ENCODE results near the gene FCER2.

The FCER2 gene

GRCh38 chr19:7706955-7707456, 5.1 kb upstream of the FCER2 start:
- Histone ChIP-seq H3K9ac (ENCODE audit: low read depth, low read length) (no peak overlapping the region), H3K9me3 (replicated peaks; ENCODE audit: low read length) (no peaks in the 10 kb centered on the region), H3K4me2 (ENCODE audit: low read length) (no peak overlapping the region), H3K36me3 (ENCODE audit: insufficient read depth, low read length) (no peaks in the 10 kb centered on the region), H3K4me1 (ENCODE audit: control insufficient read depth, insufficient read depth, low read length) (no peaks in the 10 kb centered on the region), H3K27me3 (ENCODE audit: control insufficient read depth, insufficient read depth, low read length) (no peaks in the 10 kb centered on the region), H3K4me3 (ENCODE audit: low read length) (no peak overlapping the region)

- H3K4me3 ChIP-seq (ENCODE audit: low read length), result no peak overlapping the region
- H3K4me2 ChIP-seq (ENCODE audit: low read length), result no peak overlapping the region
- no peak overlapping the region for H3K9ac ChIP-seq (ENCODE audit: low read depth, low read length)
- H3K4me1 ChIP-seq (ENCODE audit: control insufficient read depth, insufficient read depth, low read length), result no peaks in the 10 kb centered on the region
- no peaks in the 10 kb centered on the region for H3K9me3 ChIP-seq (replicated peaks; ENCODE audit: low read length)
- H3K27me3 ChIP-seq (ENCODE audit: control insufficient read depth, insufficient read depth, low read length), result no peaks in the 10 kb centered on the region
- no peaks in the 10 kb centered on the region for H3K36me3 ChIP-seq (ENCODE audit: insufficient read depth, low read length)
Measured at GRCh38 chr19:7706188-7706954, 4.4 kb upstream of the FCER2 start.

GRCh38 chr19:7705387-7706187, 3.7 kb upstream of the FCER2 start:
- H3K4me3 ChIP-seq (ENCODE audit: low read length), result no peak overlapping the region
- no peak overlapping the region for H3K4me2 ChIP-seq (ENCODE audit: low read length)
- no peaks in the 10 kb centered on the region for H3K4me1 ChIP-seq (ENCODE audit: control insufficient read depth, insufficient read depth, low read length)
- no peaks in the 10 kb centered on the region for H3K9me3 ChIP-seq (replicated peaks; ENCODE audit: low read length)
- H3K27me3 ChIP-seq (ENCODE audit: control insufficient read depth, insufficient read depth, low read length), result no peaks in the 10 kb centered on the region
- no peak overlapping the region for H3K9ac ChIP-seq (ENCODE audit: low read depth, low read length)
- H3K36me3 ChIP-seq (ENCODE audit: insufficient read depth, low read length), result no peaks in the 10 kb centered on the region

GRCh38 chr19:7704280-7705060, 2.5 kb upstream of the FCER2 start:
- H3K36me3 ChIP-seq (ENCODE audit: insufficient read depth, low read length), result no peaks in the 10 kb centered on the region
- H3K9ac ChIP-seq (ENCODE audit: low read depth, low read length), result no peak overlapping the region
- no peaks in the 10 kb centered on the region for H3K9me3 ChIP-seq (replicated peaks; ENCODE audit: low read length)
- peaks cover 4% of the 10 kb centered on the region for H3K27me3 ChIP-seq (ENCODE audit: control insufficient read depth, insufficient read depth, low read length)
- no peak overlapping the region for H3K4me3 ChIP-seq (ENCODE audit: low read length)
- no peak overlapping the region for H3K4me2 ChIP-seq (ENCODE audit: low read length)
- no peaks in the 10 kb centered on the region for H3K4me1 ChIP-seq (ENCODE audit: control insufficient read depth, insufficient read depth, low read length)

- peaks cover 11% of the 10 kb centered on the region for H3K27me3 ChIP-seq (ENCODE audit: control insufficient read depth, insufficient read depth, low read length)
- no peak overlapping the region for H3K9ac ChIP-seq (ENCODE audit: low read depth, low read length)
- no peaks in the 10 kb centered on the region for H3K4me1 ChIP-seq (ENCODE audit: control insufficient read depth, insufficient read depth, low read length)
Measured at GRCh38 chr19:7703332-7703731, 1.4 kb upstream of the FCER2 start.

GRCh38 chr19:7701049-7701653, 780 bp downstream of the FCER2 start:
- no peak overlapping the region for H3K4me2 ChIP-seq (ENCODE audit: low read length)
- H3K36me3 ChIP-seq (ENCODE audit: insufficient read depth, low read length), result no peaks in the 10 kb centered on the region
- H3K4me3 ChIP-seq (ENCODE audit: low read length), result no peak overlapping the region
- no peaks in the 10 kb centered on the region for H3K9me3 ChIP-seq (replicated peaks; ENCODE audit: low read length)
- H3K9ac ChIP-seq (ENCODE audit: low read depth, low read length), result no peak overlapping the region
- H3K4me1 ChIP-seq (ENCODE audit: control insufficient read depth, insufficient read depth, low read length), result no peaks in the 10 kb centered on the region
- H3K27me3 ChIP-seq (ENCODE audit: control insufficient read depth, insufficient read depth, low read length), result peaks cover 18% of the 10 kb centered on the region

More at GRCh38 chr19:7703332-7703731, 1.4 kb upstream of the FCER2 start:
- Histone ChIP-seq H3K36me3 (ENCODE audit: insufficient read depth, low read length) (no peaks in the 10 kb centered on the region), H3K9me3 (replicated peaks; ENCODE audit: low read length) (no peaks in the 10 kb centered on the region), H3K4me3 (ENCODE audit: low read length) (no peak overlapping the region), H3K4me2 (ENCODE audit: low read length) (no peak overlapping the region)

GRCh38 chr19:7699417-7700401, 2.2 kb downstream of the FCER2 start:
- Histone ChIP-seq H3K4me1 (ENCODE audit: control insufficient read depth, insufficient read depth, low read length) (no peaks in the 10 kb centered on the region), H3K36me3 (ENCODE audit: insufficient read depth, low read length) (no peaks in the 10 kb centered on the region), H3K4me2 (ENCODE audit: low read length) (no peak overlapping the region), H3K27me3 (ENCODE audit: control insufficient read depth, insufficient read depth, low read length) (peaks cover 23% of the 10 kb centered on the region), H3K9ac (ENCODE audit: low read depth, low read length) (no peak overlapping the region), H3K9me3 (replicated peaks; ENCODE audit: low read length) (no peaks in the 10 kb centered on the region), H3K4me3 (ENCODE audit: low read length) (no peak overlapping the region)

GRCh38 chr19:7699003-7699402, 2.9 kb downstream of the FCER2 start:
- Histone ChIP-seq H3K4me3 (ENCODE audit: low read length) (no peak overlapping the region), H3K4me1 (ENCODE audit: control insufficient read depth, insufficient read depth, low read length) (no peaks in the 10 kb centered on the region), H3K9ac (ENCODE audit: low read depth, low read length) (no peak overlapping the region), H3K27me3 (ENCODE audit: control insufficient read depth, insufficient read depth, low read length) (peaks cover 23% of the 10 kb centered on the region), H3K9me3 (replicated peaks; ENCODE audit: low read length) (no peaks in the 10 kb centered on the region), H3K4me2 (ENCODE audit: low read length) (no peak overlapping the region), H3K36me3 (ENCODE audit: insufficient read depth, low read length) (no peaks in the 10 kb centered on the region)

GRCh38 chr19:7698583-7698982, 3.3 kb downstream of the FCER2 start:
- no peaks in the 10 kb centered on the region for H3K36me3 ChIP-seq (ENCODE audit: insufficient read depth, low read length)
- H3K27me3 ChIP-seq (ENCODE audit: control insufficient read depth, insufficient read depth, low read length), result peaks cover 23% of the 10 kb centered on the region
- no peaks in the 10 kb centered on the region for H3K9me3 ChIP-seq (replicated peaks; ENCODE audit: low read length)
- H3K9ac ChIP-seq (ENCODE audit: low read depth, low read length), result no peak overlapping the region
- no peaks in the 10 kb centered on the region for H3K4me1 ChIP-seq (ENCODE audit: control insufficient read depth, insufficient read depth, low read length)
- H3K4me3 ChIP-seq (ENCODE audit: low read length), result no peak overlapping the region
- no peak overlapping the region for H3K4me2 ChIP-seq (ENCODE audit: low read length)

GRCh38 chr19:7697721-7698287, 4.1 kb downstream of the FCER2 start:
- Histone ChIP-seq H3K4me2 (ENCODE audit: low read length) (no peak overlapping the region), H3K36me3 (ENCODE audit: insufficient read depth, low read length) (no peaks in the 10 kb centered on the region), H3K27me3 (ENCODE audit: control insufficient read depth, insufficient read depth, low read length) (peaks cover 23% of the 10 kb centered on the region), H3K4me1 (ENCODE audit: control insufficient read depth, insufficient read depth, low read length) (no peaks in the 10 kb centered on the region), H3K9ac (ENCODE audit: low read depth, low read length) (no peak overlapping the region), H3K9me3 (replicated peaks; ENCODE audit: low read length) (no peaks in the 10 kb centered on the region), H3K4me3 (ENCODE audit: low read length) (no peak overlapping the region)

Data from skeletal muscle satellite cell (primary cell).